Activated T-helper 1 cell treated with anti-CD3 and anti-CD28 coated beads, Interleukin-12 subunit alpha, Interleukin-12 subunit beta, Interleukin-2, Interleukin-4 antibody, amounts not matched to agents 30 ng/mL and 10 ng/mL and 1 ng/mL, durations not matched to agents 14 hours and 24 hours and 36 hours (primary cell): ENCODE results near the gene RUNX3. TPM values are rescaled to one million over a fixed set of nuclear protein-coding genes. Genes with fewer than 3 reads are reported as not detected.

Experiments used
- DNase-seq: peaks from one replicate; pipeline ENCODE4 v3.0.0; 2021; ENCODE audit warnings: low spot score
- H3K27ac Mint-ChIP-seq: one replicate; pipeline ENCODE4 v1.8.0; 2021; ENCODE audit warnings: mild to moderate bottlenecking, mixed read lengths
- H3K27me3 Mint-ChIP-seq: one replicate; pipeline ENCODE4 v1.8.0; 2022; ENCODE audit warnings: mild to moderate bottlenecking, moderate library complexity, mixed read lengths; ENCODE audit not compliant: insufficient read depth
- H3K36me3 Mint-ChIP-seq: one replicate; pipeline ENCODE4 v1.8.0; 2021; ENCODE audit warnings: low read depth, mixed read lengths
- H3K4me1 Mint-ChIP-seq: one replicate; pipeline ENCODE4 v1.8.0; 2021; ENCODE audit warnings: low read depth, mixed read lengths
- H3K4me3 Mint-ChIP-seq: one replicate; pipeline ENCODE4 v1.8.0; 2021; ENCODE audit warnings: mild to moderate bottlenecking, moderate library complexity, mixed read lengths
- H3K9me3 Mint-ChIP-seq: one replicate; pipeline ENCODE4 v1.8.0; 2021; ENCODE audit warnings: mixed read lengths
- intact Hi-C: fragments of 100-400 bp; cut with micrococcal nuclease; formaldehyde crosslinking; loops from one replicate; pipeline ENCODE4 v1.15.1; 2024
- total RNA-seq: library from RNA; stranded (reverse); gene quantifications from 2 replicates; pipeline ENCODE4 v1.2.3, GENCODE V29; 2022

The RUNX3 gene
- total RNA-seq, 1 donor from 2014 or later = 133 TPM

DNA sequence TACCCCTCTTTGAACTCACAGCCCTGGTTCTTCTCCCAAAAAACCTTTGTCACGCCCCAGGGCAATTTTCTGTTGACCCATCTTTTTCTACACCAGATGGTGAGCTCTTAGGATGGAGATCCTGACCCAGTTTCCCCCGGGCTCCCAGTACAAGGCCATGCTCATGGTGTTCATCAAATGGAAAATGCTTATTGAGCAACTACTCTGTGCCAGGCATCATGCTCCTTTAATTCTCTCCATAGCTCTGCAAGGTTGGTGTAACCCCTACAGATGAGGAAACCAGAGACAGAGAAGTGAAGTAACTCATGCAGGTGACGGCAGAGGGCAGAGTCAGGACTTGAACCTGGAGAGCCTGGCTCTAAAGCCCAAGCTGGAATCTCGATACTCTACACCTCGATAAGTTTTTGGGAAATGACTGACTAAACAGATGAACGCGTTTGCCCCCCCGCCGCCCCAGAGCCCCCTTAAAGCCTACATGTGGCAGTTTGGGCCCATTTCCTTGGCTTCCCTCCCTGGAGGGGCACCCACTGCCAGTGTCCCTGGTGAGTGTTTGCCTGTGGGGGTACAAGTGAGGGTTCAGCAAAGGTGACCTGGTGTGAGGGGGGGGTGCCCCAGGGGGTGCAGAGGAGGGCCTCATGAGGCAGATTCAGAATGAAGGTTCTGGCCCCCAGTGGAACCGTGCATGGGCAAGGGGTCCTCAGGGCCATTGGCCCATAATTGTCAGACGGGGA lies 30.2 kb upstream of the RUNX3 start:
- intact Hi-C loops = no loop called here
- DNase-seq = no peak
- H3K4me1 Mint-ChIP-seq = peaks cover 84% of the 10 kb centered on the region
- H3K4me3 Mint-ChIP-seq = peak overlapping the region; percentile 93
- H3K9me3 Mint-ChIP-seq = no peaks in the 10 kb centered on the region
- peaks cover 70% of the 10 kb centered on the region for H3K36me3 Mint-ChIP-seq
- H3K27ac Mint-ChIP-seq = peak overlapping the region; percentile 89
- H3K27me3 Mint-ChIP-seq = no peaks in the 10 kb centered on the region

DNA sequence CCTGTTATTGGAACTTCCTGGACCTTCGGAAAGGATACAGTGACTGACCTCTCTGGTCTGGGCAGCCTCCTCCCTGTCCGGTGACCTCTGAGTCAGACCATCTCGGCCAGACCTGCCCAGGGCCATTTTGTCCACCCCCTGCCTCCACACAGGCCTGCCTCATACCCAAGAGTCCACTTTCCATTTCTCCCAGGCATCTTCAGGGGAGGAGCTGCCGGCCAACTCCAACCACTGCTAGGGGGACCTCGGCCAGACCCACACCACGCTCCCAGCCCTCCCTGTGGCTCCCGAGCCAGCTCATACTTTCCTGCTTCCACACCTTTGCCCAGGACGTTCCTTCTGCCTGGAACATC lies 29.5 kb upstream of the RUNX3 start:
- H3K27me3 Mint-ChIP-seq = no peaks in the 10 kb centered on the region
- H3K36me3 Mint-ChIP-seq = peaks cover 73% of the 10 kb centered on the region
- peak overlapping the region; percentile 89 for H3K27ac Mint-ChIP-seq
- DNase-seq = no peak
- H3K4me3 Mint-ChIP-seq = peak overlapping the region; percentile 93
- no peaks in the 10 kb centered on the region for H3K9me3 Mint-ChIP-seq
- H3K4me1 Mint-ChIP-seq = peaks cover 84% of the 10 kb centered on the region
- intact Hi-C loops = loop anchor here (10.0 kb wide), 1 partner anchor 275 kb away; the partner anchor contains the start of gene SYF2

DNA sequence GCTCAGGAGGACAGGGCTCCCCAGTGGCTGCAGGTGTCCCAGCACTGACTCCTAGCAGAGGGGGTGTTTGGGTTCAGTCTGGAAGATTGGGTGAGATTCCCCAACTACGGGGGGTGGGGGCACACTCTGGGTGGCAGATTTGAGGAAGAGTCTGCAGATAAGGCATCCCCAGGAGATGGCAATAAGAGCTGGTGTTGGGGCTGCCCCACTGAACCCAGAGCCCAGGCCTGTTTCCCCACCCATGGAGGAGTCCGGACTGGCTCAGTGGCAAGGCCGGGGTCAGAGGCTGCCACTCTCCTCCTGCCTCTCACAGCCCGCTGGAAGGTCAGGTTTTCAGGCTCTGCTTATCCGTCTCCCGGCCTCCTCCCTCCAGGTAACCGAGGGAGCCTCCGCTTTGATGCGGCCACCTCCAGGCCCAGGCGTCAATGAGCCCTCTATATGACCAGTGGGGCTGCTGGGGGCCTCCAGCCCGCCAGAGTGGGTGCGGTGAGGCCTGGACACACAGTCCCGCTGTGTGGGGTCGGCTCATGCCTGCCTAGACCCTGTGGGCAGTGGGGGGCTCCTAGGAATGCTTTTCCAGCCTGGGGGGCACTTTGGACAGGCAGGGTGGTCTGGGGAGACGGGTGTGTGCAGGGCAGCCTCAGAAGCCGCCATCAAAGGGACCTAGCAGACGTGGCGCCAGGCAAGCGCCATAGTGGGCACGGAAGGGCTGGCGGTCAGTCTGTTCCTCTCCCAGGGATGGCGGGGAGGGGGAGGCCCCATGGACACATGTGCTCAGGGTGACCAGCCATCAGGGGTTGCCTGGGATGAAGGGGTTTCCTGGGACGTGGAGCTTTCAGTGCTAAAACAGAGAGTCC lies 28.9 kb upstream of the RUNX3 start:
- Mint-ChIP-seq H3K9me3 (no peaks in the 10 kb centered on the region), H3K36me3 (peaks cover 77% of the 10 kb centered on the region), H3K27me3 (no peaks in the 10 kb centered on the region), H3K4me3 (peak overlapping the region; percentile 93), H3K4me1 (peaks cover 88% of the 10 kb centered on the region), H3K27ac (peak overlapping the region; percentile 90)
- intact Hi-C loops = loop anchor here (10.0 kb wide), 1 partner anchor 276 kb away; the partner anchor contains the start of gene SYF2
- DNase-seq = no peak

DNA sequence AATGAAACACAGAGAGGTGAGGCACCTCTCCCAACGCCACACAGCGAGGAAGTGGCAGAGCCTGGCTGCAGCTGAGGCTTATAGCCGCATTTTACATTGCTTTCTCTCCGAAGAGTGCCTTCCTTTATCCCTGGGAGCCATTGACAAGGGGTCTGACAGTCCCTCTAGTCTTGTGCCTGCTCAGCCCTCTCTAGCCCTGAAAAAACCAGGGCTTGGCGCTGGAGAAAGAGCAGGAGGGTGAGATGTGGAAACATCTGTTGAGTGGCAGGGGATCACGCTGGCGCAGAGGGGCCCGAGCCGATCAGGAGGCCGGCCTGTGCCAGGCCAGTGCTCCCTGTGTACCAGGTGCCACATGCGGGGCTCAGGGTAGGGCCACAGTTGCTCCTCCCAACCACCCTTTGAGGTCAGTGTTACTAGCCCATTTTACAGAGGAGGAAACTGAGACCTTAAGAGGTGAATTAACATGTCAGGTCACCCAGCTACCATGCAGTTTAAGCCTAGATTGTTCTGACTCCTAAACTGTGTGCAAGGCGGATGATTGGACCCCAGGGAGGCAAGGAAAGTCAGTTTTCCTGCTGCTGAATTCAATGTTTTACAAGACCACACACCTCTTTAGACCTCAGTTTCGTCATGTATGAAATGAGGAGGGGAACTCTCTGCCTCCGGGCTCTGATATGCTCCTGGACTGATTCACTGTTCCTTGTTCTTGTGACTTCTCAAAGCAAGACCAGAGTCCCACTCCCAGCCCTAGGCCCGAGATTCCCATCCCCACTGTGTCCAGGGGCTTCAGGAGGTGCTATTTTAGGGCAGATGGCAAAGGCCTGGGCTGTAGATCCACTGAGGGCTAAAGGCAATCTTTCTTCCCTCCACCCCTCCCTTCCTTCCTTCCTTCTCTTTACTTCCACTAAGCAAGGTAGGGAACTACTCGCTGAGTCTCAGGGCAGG lies 28.0 kb upstream of the RUNX3 start:
- Mint-ChIP-seq H3K27me3 (no peaks in the 10 kb centered on the region), H3K4me3 (peak overlapping the region; percentile 93), H3K4me1 (peaks cover 92% of the 10 kb centered on the region), H3K27ac (peak overlapping the region; percentile 90), H3K9me3 (no peaks in the 10 kb centered on the region), H3K36me3 (peaks cover 74% of the 10 kb centered on the region)
- intact Hi-C loops = loop anchor here (10.0 kb wide), 1 partner anchor 277 kb away; the partner anchor contains the start of gene SYF2
- no peak for DNase-seq

DNA sequence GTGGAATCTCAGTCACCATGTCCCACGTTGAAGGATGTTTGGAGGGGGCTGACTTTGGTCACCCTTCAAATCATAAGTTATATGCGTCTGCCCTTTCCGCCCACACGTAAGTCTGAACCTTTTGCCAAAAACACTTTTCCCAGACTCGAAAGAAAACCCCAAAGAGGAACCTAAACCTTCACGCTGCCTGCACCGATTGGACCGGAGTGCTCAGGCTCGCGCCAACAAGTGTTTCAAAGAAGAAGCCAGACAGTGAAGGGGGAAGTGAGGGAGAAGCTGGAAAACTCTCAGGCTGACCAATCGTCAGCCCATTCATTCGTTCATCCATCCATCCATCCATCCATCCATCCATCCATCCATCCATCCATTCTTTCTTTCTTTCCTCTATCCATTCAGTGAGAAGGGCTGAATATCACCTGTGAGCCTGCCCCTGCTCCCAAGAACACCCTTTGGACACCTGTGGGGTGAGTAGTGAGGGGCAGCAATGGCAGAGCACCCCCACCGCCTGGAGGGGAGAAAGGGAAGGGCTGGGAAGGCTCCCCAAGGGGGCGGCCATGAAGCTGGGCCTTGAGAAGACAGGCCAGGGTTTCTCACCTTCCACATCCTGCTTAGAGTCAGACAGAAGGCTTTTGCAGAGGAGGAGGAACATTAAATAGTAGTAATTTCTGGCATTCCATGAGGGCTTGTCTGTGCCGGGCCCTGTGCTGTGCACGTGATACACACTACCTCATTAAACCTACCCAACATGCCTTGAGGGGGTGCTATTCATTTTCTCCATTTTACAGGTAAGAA lies 27.1 kb upstream of the RUNX3 start:
- Mint-ChIP-seq H3K4me1 (peaks cover 94% of the 10 kb centered on the region), H3K4me3 (peak overlapping the region; percentile 93), H3K9me3 (no peaks in the 10 kb centered on the region), H3K27ac (peak overlapping the region; percentile 90), H3K27me3 (no peaks in the 10 kb centered on the region), H3K36me3 (peaks cover 71% of the 10 kb centered on the region)
- intact Hi-C loops = loop anchor here (10.0 kb wide), 1 partner anchor 278 kb away; the partner anchor contains the start of gene SYF2
- DNase-seq = no peak

DNA sequence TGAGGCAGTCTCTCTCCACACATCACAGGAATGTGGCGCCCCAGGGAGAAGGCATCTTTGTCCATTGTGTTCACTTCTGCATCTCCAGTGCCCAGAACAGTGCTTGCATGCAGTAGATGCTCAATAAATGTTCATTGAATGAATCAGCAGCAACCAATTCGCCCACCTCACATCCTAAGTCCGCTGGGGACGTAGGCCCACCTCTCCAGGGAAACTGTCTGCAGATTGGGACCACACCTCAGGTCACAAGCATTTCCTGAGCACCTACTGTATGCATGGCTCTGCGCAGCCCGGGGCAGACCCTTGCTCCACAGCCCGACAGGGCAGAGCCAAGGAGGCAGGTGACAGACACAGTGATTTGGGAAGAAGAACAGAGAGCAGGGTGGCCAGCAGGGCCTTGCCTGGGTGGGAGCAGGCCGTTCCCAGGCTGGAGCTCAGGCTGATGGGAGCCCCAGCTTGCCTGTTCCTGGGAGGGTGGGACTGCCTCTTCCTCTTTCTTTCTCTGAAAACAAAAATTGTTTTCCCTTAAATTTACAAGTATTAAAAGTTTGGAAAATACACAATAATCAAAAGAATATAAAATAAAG lies 25.8 kb upstream of the RUNX3 start:
- Mint-ChIP-seq H3K4me3 (peak overlapping the region; percentile 76), H3K36me3 (peaks cover 70% of the 10 kb centered on the region), H3K27me3 (no peaks in the 10 kb centered on the region), H3K4me1 (peaks cover 94% of the 10 kb centered on the region), H3K27ac (peak overlapping the region; percentile 93), H3K9me3 (no peaks in the 10 kb centered on the region)
- intact Hi-C loops = loop anchor here (1.0 to 10.0 kb wide), 8 partner anchors 9 to 279 kb away; partner anchors contain the start of genes RUNX3 and SYF2
- no peak for DNase-seq

DNA sequence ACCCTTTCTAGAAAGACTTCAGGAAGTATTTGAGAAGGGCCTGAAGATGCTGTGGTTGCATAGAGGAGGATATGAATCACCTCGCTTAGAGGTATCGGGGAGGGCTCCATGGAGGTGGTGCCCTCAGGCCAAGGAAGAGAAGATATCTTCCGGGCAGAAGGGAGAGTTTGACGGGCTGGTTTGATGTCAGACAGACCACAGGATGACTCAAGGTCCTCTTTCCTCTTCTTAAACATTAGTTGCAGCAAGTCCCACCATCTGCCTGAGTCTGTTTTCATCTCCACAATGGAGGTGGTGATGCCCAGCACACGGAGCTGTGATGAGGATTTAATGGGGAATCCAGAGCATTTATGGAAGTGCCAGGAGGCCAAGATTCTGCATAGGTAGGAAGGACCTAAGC lies 25.1 kb upstream of the RUNX3 start:
- Mint-ChIP-seq H3K27ac (peak overlapping the region; percentile 93), H3K9me3 (no peaks in the 10 kb centered on the region)

DNA sequence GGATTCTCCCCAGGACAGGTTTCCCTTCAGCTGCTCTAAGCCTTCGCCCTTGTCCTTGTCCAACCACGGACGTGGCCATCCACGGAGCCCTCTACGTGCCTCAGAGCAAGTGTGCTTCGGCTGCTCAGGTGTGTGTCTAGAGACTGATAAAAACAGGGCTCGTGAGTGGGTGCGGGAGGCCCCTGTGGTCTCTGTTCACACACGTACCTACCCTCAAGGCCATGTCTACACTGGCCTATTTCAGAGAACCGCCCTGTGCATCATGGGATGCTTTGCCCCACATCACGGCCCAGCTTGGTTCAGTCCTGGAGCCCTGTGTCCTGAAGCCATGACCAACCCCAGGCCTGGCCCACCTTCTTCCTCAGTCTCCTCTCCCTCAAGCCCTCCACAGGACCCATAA lies 24.6 kb upstream of the RUNX3 start:
- peak overlapping the region; percentile 93 for H3K27ac Mint-ChIP-seq
- peaks cover 66% of the 10 kb centered on the region for H3K36me3 Mint-ChIP-seq
- intact Hi-C loops = loop anchor here (1.0 to 10.0 kb wide), 8 partner anchors 11 to 280 kb away; partner anchors contain the start of genes RUNX3 and SYF2
- H3K9me3 Mint-ChIP-seq = no peaks in the 10 kb centered on the region
- no peaks in the 10 kb centered on the region for H3K27me3 Mint-ChIP-seq
- peaks cover 93% of the 10 kb centered on the region for H3K4me1 Mint-ChIP-seq
- peak overlapping the region; percentile 76 for H3K4me3 Mint-ChIP-seq
- DNase-seq = no peak

More for the DNA sequence above, 25.1 kb upstream of the RUNX3 start:
- Mint-ChIP-seq H3K4me3 (peak overlapping the region; percentile 76), H3K36me3 (peaks cover 68% of the 10 kb centered on the region), H3K27me3 (no peaks in the 10 kb centered on the region), H3K4me1 (peaks cover 93% of the 10 kb centered on the region)
- intact Hi-C loops = loop anchor here (1.0 to 10.0 kb wide), 8 partner anchors 10 to 280 kb away; partner anchors contain the start of genes RUNX3 and SYF2
- peak; percentile 77 for DNase-seq

DNA sequence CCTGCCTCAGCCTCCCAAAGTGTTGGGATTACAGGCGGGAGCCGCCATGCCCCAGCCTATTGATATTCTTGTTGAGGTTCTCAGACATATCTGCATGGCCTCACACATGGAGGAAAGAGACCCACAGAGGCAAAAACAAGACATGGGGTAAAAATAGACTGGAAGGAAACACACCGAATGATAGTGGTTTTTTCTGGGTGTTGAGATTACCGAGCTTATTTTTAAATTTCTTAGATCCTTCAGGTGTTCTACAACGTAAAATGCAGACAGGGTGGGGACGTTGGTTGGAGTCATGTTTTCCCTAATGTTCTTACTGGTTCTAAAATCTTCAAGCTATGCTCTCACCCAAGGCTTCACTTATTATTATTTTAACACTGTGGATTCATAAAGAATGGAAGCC lies 23.9 kb upstream of the RUNX3 start:
- Mint-ChIP-seq H3K4me1 (peaks cover 91% of the 10 kb centered on the region), H3K36me3 (peaks cover 65% of the 10 kb centered on the region), H3K4me3 (peak overlapping the region; percentile 76), H3K27me3 (no peaks in the 10 kb centered on the region), H3K9me3 (no peaks in the 10 kb centered on the region), H3K27ac (peak overlapping the region; percentile 93)
- intact Hi-C loops = loop anchor here (2.0 to 10.0 kb wide), 2 partner anchors 147 to 281 kb away; partner anchors contain the start of gene SYF2
- DNase-seq = no peak

DNA sequence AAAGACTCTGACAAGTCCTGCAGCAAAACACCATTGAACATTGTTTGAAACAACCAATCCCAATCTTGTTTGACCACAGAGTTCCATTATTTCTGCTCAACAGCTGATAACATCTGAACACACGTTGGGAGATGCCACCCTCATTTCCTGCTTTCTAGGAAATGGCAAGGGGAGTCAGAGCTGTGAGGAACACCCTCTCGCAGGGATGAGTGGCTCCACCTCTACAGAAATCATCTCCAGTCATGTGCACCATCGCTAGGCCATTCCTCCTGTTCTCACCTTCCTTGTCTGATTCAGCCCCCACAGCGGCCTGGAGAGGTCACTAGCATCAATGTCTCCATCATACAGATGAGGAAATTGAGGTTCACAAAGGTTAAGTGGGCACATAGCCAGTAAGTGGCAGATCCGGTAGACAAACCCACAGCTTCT lies 22.4 kb upstream of the RUNX3 start:
- Mint-ChIP-seq H3K4me1 (peaks cover 90% of the 10 kb centered on the region), H3K36me3 (peaks cover 62% of the 10 kb centered on the region), H3K4me3 (peak overlapping the region; percentile 73), H3K27ac (peak overlapping the region; percentile 85), H3K27me3 (no peaks in the 10 kb centered on the region), H3K9me3 (no peaks in the 10 kb centered on the region)
- no peak for DNase-seq
- intact Hi-C loops = loop anchor here (10.0 kb wide), 1 partner anchor 282 kb away; the partner anchor contains the start of gene SYF2

DNA sequence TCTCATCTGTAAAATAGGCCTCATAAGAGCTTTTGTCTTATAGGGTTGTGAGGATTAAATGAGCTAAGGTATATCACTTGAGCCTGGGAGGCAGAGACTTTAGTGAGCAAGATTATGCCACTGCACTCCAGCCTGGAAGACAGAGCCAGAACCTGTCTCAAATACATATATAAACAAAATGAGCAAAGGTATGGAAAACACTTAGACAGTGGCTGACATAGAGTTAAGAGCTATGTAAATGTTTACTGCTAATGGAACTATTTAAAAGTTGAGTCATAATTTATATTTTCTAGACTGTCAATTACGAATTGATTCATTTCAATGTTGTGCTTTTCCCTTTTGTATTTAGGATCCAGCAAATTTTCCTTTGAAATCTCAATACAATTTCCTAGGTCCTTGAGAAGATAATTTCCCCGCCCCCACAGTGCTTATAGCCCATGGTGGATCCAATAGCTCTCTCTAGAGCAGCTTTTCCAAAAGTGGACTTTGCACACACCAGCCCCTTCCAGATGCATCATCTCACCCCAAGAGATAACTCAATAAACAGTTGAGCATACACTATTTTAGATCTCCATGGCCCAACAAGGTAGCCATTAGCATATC lies 21.8 kb upstream of the RUNX3 start:
- Mint-ChIP-seq H3K9me3 (no peaks in the 10 kb centered on the region), H3K4me1 (peaks cover 90% of the 10 kb centered on the region), H3K27ac (peak overlapping the region; percentile 85), H3K36me3 (peaks cover 61% of the 10 kb centered on the region), H3K4me3 (peak overlapping the region; percentile 73), H3K27me3 (no peaks in the 10 kb centered on the region)
- no peak for DNase-seq
- intact Hi-C loops = loop anchor here (10.0 kb wide), 1 partner anchor 283 kb away; the partner anchor contains the start of gene SYF2
